Suprapubic skin (tissue), 4 donors: Measurements from ENCODE around the gene TRIM7. TPM values are rescaled to one million over a fixed set of nuclear protein-coding genes. Genes with fewer than 3 reads are reported as not detected.

Source experiments
- DNase-seq, 2 donors: peaks; one replicate each; pipeline ENCODE4 v3.0.0-alpha.2; 2019; ENCODE audit warnings: low spot score in 2 of 2
- H3K27ac ChIP-seq: fragments of 200-600 bp; sonication (generic); one replicate; pipeline ENCODE4 v1.5.1; 2019
- H3K27me3 ChIP-seq: fragments of 200-600 bp; sonication (generic); one replicate; pipeline ENCODE4 v1.5.1; 2019
- H3K36me3 ChIP-seq: fragments of 200-600 bp; sonication (generic); one replicate; pipeline ENCODE4 v1.5.1; 2019
- H3K4me1 ChIP-seq: fragments of 200-600 bp; sonication (generic); one replicate; pipeline ENCODE4 v1.5.1; 2019
- H3K4me3 ChIP-seq: fragments of 200-600 bp; sonication (generic); one replicate; pipeline ENCODE4 v1.5.1; 2019; ENCODE audit warnings: mild to moderate bottlenecking
- H3K9me3 ChIP-seq: fragments of 200-600 bp; sonication (generic); one replicate; pipeline ENCODE4 v1.5.1; 2019
- CTCF ChIP-seq, 2 donors: fragments of 200-600 bp in 1 of 2; fragments of 450-650 bp in 1 of 2; sonication (generic) in 1 of 2; IDR thresholded peaks; one replicate each; pipeline ENCODE4 v1.5.1; 2016 to 2019; ENCODE audit warnings: antibody characterized with exemption in 2 of 2, mild to moderate bottlenecking in 1 of 2, moderate library complexity in 1 of 2
- EP300 ChIP-seq: sonication (generic); formaldehyde crosslinking; IDR thresholded peaks from one replicate; pipeline ENCODE4 v1.6.1; 2017; ENCODE audit warnings: antibody characterized with exemption
- POLR2A ChIP-seq, 2 donors: fragments of 450-650 bp; IDR thresholded peaks; one replicate each; pipeline ENCODE4 v1.6.1; 2017; ENCODE audit warnings: antibody characterized with exemption in 2 of 2, mild to moderate bottlenecking in 2 of 2, moderate library complexity in 2 of 2
- POLR2AphosphoS5 ChIP-seq, 3 donors: sonication (generic); formaldehyde crosslinking; IDR thresholded peaks; one replicate each; pipeline ENCODE4 v1.6.1; 2017; ENCODE audit warnings: antibody characterized with exemption in 3 of 3
- WGBS: methylation state at CpG from one replicate; pipeline ENCODE4 v1.1.5; 2018; 5-methylcytosine and 5-hydroxymethylcytosine counted together
- total RNA-seq, 4 donors: library from RNA; depleted of rRNA; stranded (reverse); fragments of >200 nt; gene quantifications; one replicate each; pipeline ENCODE4 v1.1.0, GENCODE V29; 2016

The TRIM7 gene
- total RNA-seq, 4 donors from 2014 or later = 52.0 to 79.0 (median 69.4) TPM

GRCh38 chr5:181233088-181233800, 28.2 kb upstream of the TRIM7 start:
- 83% methylated on average over 15 of the region's 16 CpGs for WGBS
- Histone ChIP-seq H3K27ac (no peak overlapping the region), H3K36me3 (peaks cover 82% of the 10 kb centered on the region), H3K4me3 (no peak overlapping the region), H3K4me1 (no peaks in the 10 kb centered on the region), H3K9me3 (no peaks in the 10 kb centered on the region), H3K27me3 (no peaks in the 10 kb centered on the region)
- TF ChIP-seq POLR2AphosphoS5 (IDR thresholded peaks at IDR 0.05) (no peak), POLR2A (IDR thresholded peaks at IDR 0.05) (no peak), EP300 (no peak), CTCF (IDR thresholded peaks at IDR 0.05) (no peak)
- no peak for DNase-seq

- Histone ChIP-seq H3K4me3 (no peak overlapping the region), H3K36me3 (peaks cover 76% of the 10 kb centered on the region), H3K4me1 (no peaks in the 10 kb centered on the region), H3K27me3 (no peaks in the 10 kb centered on the region), H3K9me3 (no peaks in the 10 kb centered on the region), H3K27ac (no peak overlapping the region)
- WGBS = 64% methylated on average over 18 of the region's 18 CpGs
- TF ChIP-seq POLR2A (IDR thresholded peaks at IDR 0.05) (no peak), POLR2AphosphoS5 (IDR thresholded peaks at IDR 0.05) (no peak), CTCF (IDR thresholded peaks at IDR 0.05) (no peak), EP300 (no peak)
- DNase-seq = no peak
Measured at GRCh38 chr5:181232593-181232992, 27.6 kb upstream of the TRIM7 start.

GRCh38 chr5:181231432-181231831, 26.4 kb upstream of the TRIM7 start:
- H3K4me3 ChIP-seq = no peak overlapping the region
- H3K27ac ChIP-seq = no peak overlapping the region
- peaks cover 64% of the 10 kb centered on the region for H3K36me3 ChIP-seq
- WGBS = 88% methylated on average over 7 of the region's 7 CpGs
- H3K9me3 ChIP-seq = no peaks in the 10 kb centered on the region
- no peak for DNase-seq
- H3K27me3 ChIP-seq = no peaks in the 10 kb centered on the region
- no peak for TF ChIP-seq POLR2AphosphoS5 (IDR thresholded peaks at IDR 0.05)
- TF ChIP-seq POLR2A (IDR thresholded peaks at IDR 0.05) = no peak
- TF ChIP-seq EP300 = no peak
- no peak for TF ChIP-seq CTCF (IDR thresholded peaks at IDR 0.05)
- no peaks in the 10 kb centered on the region for H3K4me1 ChIP-seq

GRCh38 chr5:181230551-181230950, 25.6 kb upstream of the TRIM7 start:
- H3K27ac ChIP-seq = no peak overlapping the region
- no peak for DNase-seq
- H3K36me3 ChIP-seq = peaks cover 55% of the 10 kb centered on the region
- no peak overlapping the region for H3K4me3 ChIP-seq
- TF ChIP-seq CTCF (IDR thresholded peaks at IDR 0.05) = no peak
- TF ChIP-seq EP300 = no peak
- no peak for TF ChIP-seq POLR2A (IDR thresholded peaks at IDR 0.05)
- no peak for TF ChIP-seq POLR2AphosphoS5 (IDR thresholded peaks at IDR 0.05)
- H3K27me3 ChIP-seq = no peaks in the 10 kb centered on the region
- no peaks in the 10 kb centered on the region for H3K4me1 ChIP-seq
- WGBS = 85% methylated on average over 6 of the region's 6 CpGs
- no peaks in the 10 kb centered on the region for H3K9me3 ChIP-seq

- Histone ChIP-seq H3K4me3 (no peak overlapping the region), H3K9me3 (no peaks in the 10 kb centered on the region), H3K27ac (no peak overlapping the region), H3K36me3 (peaks cover 50% of the 10 kb centered on the region), H3K27me3 (no peaks in the 10 kb centered on the region), H3K4me1 (peaks cover 3% of the 10 kb centered on the region)
- WGBS = 97% methylated on average over 13 of the region's 13 CpGs
- DNase-seq = no peak
- no peak for TF ChIP-seq POLR2AphosphoS5 (IDR thresholded peaks at IDR 0.05)
- TF ChIP-seq CTCF (IDR thresholded peaks at IDR 0.05) = no peak
- TF ChIP-seq POLR2A (IDR thresholded peaks at IDR 0.05) = no peak
- no peak for TF ChIP-seq EP300
Measured at GRCh38 chr5:181229996-181230395, 25.0 kb upstream of the TRIM7 start.
